Sigmoid colon (tissue), 4 donors: Measurements from ENCODE around the gene SUGCT.

Experiments
- CTCF ChIP-seq, 4 experiments: fragments of 450-650 bp in 3 of 4; fragments of 200-600 bp in 1 of 4; IDR thresholded peaks; one replicate each; pipeline ENCODE4 v1.5.1; 2016 to 2019; ENCODE audit warnings: antibody characterized with exemption in 4 of 4, mild to moderate bottlenecking in 3 of 4, moderate library complexity in 2 of 4
- EP300 ChIP-seq, 4 donors: sonication (generic); formaldehyde crosslinking; IDR thresholded peaks; one replicate each; pipeline ENCODE4 v1.6.1; 2017; ENCODE audit warnings: antibody characterized with exemption in 4 of 4
- POLR2A ChIP-seq, 2 donors: fragments of 450-650 bp; IDR thresholded peaks; one replicate each; pipeline ENCODE4 v1.6.1; 2016; ENCODE audit warnings: antibody characterized with exemption in 2 of 2, mild to moderate bottlenecking in 2 of 2, moderate library complexity in 2 of 2
- POLR2AphosphoS5 ChIP-seq, 4 donors: sonication (generic); formaldehyde crosslinking; IDR thresholded peaks; one replicate each; pipeline ENCODE4 v1.6.1; 2017; ENCODE audit warnings: antibody characterized with exemption in 4 of 4

DNA sequence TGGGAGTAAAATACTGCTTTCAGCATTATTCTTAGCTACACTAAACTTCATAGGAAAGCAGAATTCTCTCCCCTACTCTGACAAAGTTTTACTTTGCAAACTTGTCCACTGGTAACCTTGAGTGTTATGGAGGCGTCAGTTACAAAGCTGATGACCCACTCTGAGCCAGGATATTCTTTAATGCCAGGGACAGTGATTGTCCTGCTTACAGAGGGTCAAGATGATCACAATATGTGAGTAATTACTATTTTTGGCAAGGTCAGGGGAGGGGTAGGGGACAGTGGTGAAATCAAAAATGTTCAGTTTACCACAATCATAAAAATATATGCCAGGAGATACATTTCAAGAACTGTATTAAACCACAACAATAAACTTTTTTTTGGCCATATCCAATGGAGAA, 520.6 kb downstream of the SUGCT start:
- no peak for TF ChIP-seq POLR2AphosphoS5 (IDR thresholded peaks at IDR 0.05)
- TF ChIP-seq CTCF (IDR thresholded peaks at IDR 0.05): no peak
- TF ChIP-seq EP300 (IDR thresholded peaks at IDR 0.05): no peak
- no peak for TF ChIP-seq POLR2A (IDR thresholded peaks at IDR 0.05)
